ENCODE measurements around the gene METTL26.

GRCh38 chr16:676565-676902 is 40.4 kb upstream of the METTL26 start:
- no peak for TF ChIP-seq TARDBP (IDR thresholded peaks at IDR 0.05)
- TF ChIP-seq, protein P1, sequence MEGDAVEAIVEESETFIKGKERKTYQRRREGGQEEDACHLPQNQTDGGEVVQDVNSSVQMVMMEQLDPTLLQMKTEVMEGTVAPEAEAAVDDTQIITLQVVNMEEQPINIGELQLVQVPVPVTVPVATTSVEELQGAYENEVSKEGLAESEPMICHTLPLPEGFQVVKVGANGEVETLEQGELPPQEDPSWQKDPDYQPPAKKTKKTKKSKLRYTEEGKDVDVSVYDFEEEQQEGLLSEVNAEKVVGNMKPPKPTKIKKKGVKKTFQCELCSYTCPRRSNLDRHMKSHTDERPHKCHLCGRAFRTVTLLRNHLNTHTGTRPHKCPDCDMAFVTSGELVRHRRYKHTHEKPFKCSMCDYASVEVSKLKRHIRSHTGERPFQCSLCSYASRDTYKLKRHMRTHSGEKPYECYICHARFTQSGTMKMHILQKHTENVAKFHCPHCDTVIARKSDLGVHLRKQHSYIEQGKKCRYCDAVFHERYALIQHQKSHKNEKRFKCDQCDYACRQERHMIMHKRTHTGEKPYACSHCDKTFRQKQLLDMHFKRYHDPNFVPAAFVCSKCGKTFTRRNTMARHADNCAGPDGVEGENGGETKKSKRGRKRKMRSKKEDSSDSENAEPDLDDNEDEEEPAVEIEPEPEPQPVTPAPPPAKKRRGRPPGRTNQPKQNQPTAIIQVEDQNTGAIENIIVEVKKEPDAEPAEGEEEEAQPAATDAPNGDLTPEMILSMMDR (IDR thresholded peaks at IDR 0.05 in 2 of 3, conservative IDR thresholded peaks at IDR 0.05 in 1 of 3; ENCODE audit: insufficient read depth in 2 of 3, low read depth in 1 of 3, low read length in 3 of 3), result no peak
- 0 out of 2 replicates have a peak, but pooled peaks have one; percentile 30 for TF ChIP-seq RBFOX2 (IDR thresholded peaks at IDR 0.05; ENCODE audit: low read depth, low read length)
- no peak for TF ChIP-seq GTF2E2 (tag; IDR thresholded peaks at IDR 0.05)
- TF ChIP-seq ETS2 (tag; IDR thresholded peaks at IDR 0.05; ENCODE audit: borderline replicate concordance, poor library complexity, severe bottlenecking), result no peak
- TF ChIP-seq, protein P2, sequence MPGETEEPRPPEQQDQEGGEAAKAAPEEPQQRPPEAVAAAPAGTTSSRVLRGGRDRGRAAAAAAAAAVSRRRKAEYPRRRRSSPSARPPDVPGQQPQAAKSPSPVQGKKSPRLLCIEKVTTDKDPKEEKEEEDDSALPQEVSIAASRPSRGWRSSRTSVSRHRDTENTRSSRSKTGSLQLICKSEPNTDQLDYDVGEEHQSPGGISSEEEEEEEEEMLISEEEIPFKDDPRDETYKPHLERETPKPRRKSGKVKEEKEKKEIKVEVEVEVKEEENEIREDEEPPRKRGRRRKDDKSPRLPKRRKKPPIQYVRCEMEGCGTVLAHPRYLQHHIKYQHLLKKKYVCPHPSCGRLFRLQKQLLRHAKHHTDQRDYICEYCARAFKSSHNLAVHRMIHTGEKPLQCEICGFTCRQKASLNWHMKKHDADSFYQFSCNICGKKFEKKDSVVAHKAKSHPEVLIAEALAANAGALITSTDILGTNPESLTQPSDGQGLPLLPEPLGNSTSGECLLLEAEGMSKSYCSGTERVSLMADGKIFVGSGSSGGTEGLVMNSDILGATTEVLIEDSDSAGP (CRISPR knock-in tag; IDR thresholded peaks at IDR 0.05), result no peak
- no peak for TF ChIP-seq TEAD4 (IDR thresholded peaks at IDR 0.05; ENCODE audit: low read length)
- no peak for TF ChIP-seq TEAD4 (CRISPR knock-in tag; IDR thresholded peaks at IDR 0.05; ENCODE audit: borderline replicate concordance)
- TF ChIP-seq, protein P3, sequence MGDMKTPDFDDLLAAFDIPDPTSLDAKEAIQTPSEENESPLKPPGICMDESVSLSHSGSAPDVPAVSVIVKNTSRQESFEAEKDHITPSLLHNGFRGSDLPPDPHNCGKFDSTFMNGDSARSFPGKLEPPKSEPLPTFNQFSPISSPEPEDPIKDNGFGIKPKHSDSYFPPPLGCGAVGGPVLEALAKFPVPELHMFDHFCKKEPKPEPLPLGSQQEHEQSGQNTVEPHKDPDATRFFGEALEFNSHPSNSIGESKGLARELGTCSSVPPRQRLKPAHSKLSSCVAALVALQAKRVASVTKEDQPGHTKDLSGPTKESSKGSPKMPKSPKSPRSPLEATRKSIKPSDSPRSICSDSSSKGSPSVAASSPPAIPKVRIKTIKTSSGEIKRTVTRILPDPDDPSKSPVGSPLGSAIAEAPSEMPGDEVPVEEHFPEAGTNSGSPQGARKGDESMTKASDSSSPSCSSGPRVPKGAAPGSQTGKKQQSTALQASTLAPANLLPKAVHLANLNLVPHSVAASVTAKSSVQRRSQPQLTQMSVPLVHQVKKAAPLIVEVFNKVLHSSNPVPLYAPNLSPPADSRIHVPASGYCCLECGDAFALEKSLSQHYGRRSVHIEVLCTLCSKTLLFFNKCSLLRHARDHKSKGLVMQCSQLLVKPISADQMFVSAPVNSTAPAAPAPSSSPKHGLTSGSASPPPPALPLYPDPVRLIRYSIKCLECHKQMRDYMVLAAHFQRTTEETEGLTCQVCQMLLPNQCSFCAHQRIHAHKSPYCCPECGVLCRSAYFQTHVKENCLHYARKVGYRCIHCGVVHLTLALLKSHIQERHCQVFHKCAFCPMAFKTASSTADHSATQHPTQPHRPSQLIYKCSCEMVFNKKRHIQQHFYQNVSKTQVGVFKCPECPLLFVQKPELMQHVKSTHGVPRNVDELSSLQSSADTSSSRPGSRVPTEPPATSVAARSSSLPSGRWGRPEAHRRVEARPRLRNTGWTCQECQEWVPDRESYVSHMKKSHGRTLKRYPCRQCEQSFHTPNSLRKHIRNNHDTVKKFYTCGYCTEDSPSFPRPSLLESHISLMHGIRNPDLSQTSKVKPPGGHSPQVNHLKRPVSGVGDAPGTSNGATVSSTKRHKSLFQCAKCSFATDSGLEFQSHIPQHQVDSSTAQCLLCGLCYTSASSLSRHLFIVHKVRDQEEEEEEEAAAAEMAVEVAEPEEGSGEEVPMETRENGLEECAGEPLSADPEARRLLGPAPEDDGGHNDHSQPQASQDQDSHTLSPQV (IDR thresholded peaks at IDR 0.05), result no peak
- no peak for TF ChIP-seq ZBTB40 (IDR thresholded peaks at IDR 0.05)
- no peak for TF ChIP-seq ZBTB40 (CRISPR knock-in tag; IDR thresholded peaks at IDR 0.05)
- TF ChIP-seq TCF7L2 (IDR thresholded peaks at IDR 0.05; ENCODE audit: low read depth, low read length), result no peak
- no peak for TF ChIP-seq GABPA (tag; conservative IDR thresholded peaks at IDR 0.05; ENCODE audit: low read depth)
- no peak for TF ChIP-seq THRA (IDR thresholded peaks at IDR 0.05)
